8988T (cell line): ENCODE data around the gene PTPRN2.
"Not testable (repeated sequence)": the region's sequence is repeated elsewhere in the genome, so short reads cannot be mapped to it uniquely, and the experiment has no call there.

Experiments used
- DNase-seq: peaks from one replicate; pipeline ENCODE4 v3.0.0; 2011

Gene PTPRN2

DNA sequence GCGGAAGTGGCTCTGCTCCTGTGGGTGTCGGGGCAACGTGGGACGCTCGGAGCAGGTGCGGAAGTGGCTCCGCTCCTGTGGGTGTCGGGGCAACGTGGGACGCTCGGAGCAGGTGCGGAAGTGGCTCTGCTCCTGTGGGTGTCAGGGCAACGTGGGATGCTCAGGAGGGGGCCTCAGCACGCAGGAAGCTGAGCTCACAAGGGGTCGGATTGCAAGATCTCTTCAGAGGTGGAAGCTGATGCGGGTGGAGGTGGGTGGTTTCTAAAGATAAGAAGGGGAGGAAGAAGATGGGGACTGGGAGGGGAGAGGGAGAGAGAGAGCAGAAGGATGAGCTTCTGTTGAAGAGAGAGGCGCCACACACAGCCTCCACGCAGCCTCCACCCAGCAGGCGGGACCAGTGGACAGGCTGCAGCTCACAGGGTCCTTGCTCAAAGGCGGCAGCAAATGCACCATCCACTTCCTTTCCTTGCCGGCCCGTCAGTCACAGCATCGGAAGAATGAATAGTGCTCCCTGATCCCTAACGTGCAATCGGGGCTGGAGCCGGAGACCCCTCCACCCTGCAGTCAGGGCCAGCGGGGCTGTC lies 78.7 kb downstream of the PTPRN2 start:
- no peak for DNase-seq

DNA sequence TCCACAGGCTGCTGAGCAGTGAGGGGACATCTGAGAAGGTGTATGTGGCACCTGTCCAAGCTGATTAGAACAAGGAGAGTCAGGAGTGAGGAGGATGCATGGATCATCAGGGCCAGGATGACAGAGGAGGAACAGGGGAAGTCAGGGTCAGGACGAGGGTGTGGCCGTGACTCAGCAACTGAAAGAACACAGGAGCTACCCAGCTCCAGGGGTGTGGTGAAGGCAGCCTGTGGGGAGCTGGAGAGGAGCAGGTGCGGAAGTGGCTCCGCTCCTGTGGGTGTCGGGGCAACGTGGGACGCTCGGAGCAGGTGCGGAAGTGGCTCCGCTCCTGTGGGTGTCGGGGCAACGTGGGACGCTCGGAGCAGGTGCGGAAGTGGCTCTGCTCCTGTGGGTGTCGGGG lies 79.3 kb downstream of the PTPRN2 start:
- DNase-seq: peak; percentile 54

DNA sequence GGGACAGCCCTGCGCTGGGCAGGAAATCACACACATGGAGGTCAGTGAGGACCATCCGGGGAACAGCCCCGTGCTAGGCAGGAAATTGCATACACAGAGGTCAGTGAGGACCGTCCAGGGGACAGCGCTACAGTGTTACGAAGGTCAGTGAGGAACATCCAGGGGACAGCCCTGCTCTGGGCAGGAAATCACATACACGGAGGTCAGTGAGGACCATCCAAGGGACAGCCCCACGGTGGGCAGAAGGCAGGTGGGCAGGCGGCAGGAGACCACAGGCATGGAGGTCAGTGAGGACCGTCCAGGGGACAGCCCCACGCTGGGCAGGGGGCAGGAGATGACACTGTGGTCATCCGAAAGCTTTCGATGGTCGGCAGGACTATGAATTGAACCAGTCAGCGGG lies 79.7 kb downstream of the PTPRN2 start:
- no peak for DNase-seq

DNA sequence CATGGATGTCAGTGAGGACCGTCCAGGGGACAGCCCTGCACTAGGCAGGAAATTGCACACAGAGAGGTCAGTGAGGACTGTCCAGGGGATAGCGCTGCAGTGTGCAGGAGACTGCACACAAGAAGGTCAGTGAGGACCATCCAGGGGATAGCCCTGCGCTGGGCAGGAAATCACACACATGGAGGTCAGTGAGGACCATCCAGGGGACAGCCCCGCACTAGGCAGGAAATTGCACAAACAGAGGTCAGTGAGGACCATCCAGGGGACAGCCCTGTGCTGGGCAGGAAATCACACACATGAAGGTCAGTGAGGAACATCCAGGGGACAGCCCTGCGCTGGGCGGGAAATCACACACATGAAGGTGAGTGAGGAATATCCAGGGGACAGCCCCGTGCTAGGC lies 80.4 kb downstream of the PTPRN2 start:
- not testable (repeated sequence) for DNase-seq

DNA sequence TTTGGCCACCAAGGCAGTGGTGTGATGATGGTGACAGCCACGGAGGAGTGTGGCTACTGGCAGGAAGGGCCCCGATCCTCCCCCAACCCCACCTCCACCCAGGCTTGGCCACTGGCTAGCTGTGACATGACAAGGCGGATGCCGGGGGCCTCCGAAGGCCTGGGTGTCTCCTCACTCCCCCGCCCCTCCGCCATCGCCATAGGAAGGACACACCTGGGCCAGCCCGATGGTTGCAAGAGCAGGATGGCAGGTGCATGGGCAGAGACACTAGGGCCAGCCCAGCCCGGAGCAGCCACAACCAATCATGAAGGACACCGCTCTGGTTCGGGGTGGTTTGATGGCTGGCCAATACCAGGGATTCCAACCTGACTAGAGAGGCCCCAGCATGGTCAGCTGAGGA lies 81.0 kb downstream of the PTPRN2 start:
- DNase-seq: no peak

DNA sequence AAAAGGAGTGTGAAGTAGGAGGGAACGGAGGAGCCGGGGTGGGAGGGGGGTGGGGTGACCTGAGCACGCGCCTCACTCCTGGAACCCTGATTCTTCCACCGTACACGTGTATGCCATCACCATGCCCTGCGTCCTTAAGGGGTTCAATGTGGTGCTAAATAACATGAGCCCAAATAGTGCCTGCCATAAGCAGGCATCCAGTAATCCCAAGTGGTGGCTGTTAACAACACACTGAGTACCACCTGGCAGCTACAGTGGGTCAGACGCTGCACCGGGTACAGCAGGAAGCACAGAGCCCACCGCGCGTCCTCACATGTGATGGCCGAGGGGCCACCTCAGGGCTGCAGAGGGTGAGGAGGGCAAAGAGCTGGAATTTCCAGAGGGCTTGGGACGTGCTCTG lies 81.9 kb downstream of the PTPRN2 start:
- DNase-seq: no peak

DNA sequence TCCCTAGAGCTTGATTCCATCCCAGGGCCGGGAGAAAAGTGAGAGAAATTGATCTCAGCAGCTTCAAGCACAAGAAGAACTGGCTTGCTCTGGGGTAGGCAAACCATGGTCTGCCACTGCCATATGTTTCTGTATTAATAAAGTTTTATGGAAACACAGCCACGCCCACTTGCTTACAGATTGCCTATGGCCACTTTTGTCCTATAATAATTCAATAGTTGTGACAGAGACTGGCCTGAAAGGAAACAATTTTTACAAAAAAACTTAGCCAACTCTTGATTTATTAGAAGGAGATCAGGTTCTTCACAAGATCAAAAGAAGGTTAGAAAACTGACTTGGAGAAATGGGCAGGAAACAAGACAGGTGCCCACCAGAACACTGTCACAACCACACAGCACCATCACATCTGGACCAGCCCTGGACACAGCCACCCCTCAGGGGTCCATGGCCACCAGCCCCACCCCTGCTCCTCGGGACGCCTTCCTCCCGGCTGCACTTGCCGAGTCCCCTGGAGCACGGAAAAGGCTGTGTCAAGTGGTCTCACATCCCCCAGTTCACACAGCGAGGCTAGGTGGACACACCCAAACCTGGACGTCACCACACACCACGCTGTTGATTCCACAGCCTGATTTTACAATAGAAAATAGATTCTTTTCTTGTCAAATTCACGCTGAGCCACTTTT lies 85.4 kb downstream of the PTPRN2 start:
- DNase-seq: no peak

DNA sequence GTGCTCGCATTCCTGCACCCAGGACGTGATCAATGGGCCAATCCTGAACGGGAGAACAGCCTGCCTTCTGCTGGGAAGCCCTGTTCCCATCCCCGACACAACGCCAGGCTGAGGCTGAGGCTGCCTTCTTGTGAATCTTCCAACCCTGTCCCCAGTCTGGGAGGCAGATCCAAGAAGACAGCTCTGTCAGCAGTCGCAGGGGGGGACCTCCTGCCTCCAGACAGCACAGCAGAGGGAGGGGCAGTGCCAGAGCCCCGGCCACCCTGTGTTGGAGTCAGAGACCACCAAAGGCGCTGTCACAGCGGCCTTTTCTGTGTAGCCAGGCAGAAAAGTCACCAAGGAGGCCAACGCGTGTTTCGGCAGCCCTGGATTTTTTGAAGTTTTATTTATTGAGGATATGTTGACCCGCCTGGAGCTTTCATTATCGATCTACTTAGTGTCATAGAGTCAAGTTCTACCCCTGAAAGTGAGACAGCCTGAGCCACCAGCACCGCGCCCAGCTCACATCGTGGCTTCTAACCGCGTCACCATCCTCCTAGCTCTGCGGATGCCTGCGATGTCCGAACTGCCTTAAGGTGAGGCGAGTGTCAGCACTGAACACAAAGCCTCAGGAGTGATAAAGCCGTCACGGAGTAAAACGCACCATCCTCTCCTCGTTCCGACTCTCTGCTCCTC lies 86.1 kb downstream of the PTPRN2 start:
- no peak for DNase-seq

DNA sequence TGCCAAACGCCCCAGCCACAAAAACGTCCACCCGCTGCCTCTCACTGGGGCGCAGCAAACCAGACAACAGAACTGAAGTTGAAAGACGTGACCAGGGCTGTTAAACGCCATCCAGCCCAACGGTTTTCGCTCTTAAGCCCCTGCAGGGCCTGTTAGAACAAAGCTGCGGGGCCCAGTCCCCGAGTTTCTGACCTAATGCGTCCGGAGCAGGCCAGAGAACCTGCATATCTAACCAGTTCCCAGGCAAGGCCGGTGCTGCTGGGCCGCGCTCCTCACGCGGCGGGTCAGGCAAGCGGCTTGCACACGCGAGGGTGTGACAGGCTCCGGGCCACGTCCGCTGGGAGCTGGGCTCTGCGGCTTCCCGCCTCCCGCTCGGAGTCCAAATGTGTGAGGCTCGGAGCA lies 87.0 kb downstream of the PTPRN2 start:
- no peak for DNase-seq

DNA sequence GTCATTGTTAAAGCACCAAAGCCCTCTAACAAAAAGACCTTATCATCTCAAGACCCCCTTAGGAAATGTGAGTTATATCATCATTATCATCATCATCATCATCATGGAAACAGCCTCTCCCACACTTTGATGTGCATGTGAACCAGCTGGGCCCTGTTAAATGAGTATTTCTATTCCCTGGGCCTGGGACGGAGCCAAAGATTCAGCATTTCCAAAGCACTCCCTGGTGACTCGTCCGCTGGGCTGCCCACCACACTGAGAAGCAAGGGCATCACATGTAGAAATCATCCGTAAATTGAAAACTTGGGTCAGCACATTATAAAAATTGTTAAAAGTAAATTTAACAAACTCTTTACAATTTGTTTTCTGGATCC lies 88.6 kb downstream of the PTPRN2 start:
- no peak for DNase-seq

DNA sequence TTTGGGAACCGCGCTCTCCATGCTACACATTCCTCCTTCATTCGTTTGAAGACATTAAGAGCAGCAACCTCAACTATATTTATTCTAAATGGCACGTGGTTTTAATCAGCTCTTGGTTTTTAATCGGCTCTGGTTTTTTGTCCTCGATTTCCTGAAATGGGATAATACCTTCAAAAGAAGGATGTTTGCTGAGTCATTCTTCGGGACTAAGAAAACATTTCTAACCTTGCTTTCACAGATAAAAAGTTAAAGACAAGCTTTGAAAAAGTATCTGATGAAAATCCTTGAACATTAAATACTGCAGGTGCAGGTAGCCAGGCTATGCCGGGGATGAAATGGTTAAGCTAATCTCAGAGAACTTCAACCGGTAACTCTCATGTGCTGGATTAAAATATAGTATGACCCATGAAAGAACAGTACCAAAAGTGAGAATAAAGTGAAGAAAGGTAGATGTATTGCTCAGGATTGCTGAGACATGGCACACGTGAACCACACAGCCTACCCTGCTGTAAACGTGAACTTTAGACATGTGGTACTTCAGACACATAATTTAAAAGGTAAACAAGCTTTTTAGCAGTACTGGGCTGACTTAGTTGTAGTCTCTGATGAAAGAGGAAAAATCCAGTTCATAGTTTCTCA lies 89.1 kb downstream of the PTPRN2 start:
- no peak for DNase-seq

DNA sequence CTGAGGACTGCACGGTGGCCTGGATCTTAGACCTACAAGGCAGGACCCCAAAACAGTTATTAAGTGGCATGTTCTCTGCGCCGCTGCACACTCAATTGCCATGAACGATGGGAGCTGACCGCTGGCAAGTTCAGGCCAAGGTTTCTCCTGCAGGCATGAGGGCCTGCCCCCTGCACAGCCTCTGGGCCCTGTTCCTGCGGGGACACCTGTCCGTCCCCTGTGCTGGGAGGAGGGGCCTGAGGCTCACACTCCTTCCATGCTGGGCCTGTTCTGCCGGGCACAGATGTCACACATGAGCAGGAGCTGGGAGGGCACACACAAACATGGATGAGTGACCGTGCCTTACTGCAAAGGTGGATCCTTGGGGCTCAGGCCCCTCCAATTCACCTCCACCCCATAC lies 90.0 kb downstream of the PTPRN2 start:
- DNase-seq: no peak

DNA sequence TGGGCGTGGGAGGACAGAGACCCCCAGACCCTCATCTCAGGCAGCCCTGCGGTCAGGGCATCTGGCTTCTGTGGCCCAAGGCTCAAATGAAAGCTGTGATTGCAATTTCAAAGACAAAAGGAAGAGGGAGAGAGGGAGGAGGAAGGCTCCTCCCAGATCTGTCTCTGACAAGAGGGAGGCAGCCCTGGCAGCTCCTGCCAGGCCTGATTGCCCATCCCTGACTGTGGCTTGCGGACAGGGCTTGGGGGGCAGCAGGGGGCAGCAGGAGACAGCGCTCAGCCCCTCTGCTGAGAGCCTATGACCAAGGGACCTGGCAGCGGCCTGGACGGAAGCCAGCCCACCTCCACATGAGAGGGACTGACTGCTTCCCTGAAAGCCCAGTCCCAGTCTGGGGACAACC lies 91.8 kb downstream of the PTPRN2 start:
- DNase-seq: peak; percentile 84

DNA sequence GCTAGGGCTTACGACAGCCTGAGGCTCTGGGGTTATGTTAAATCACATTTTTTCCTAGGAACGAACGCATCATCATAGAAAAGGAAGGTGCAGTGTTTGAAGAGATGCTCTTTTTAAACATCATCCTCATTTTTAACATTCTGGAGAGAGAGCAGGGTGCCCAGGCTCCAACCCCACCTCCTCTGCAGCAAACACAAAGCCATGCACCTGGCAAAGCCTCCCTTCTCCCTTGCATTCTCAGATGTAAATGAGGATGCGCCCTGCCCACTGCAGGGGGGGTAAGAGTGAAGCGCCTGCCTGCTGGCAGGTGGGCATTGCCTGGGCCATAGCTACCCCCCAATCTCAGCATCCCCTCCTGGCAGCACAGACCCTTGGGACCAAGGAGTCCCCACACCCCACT lies 92.4 kb downstream of the PTPRN2 start:
- no peak for DNase-seq

DNA sequence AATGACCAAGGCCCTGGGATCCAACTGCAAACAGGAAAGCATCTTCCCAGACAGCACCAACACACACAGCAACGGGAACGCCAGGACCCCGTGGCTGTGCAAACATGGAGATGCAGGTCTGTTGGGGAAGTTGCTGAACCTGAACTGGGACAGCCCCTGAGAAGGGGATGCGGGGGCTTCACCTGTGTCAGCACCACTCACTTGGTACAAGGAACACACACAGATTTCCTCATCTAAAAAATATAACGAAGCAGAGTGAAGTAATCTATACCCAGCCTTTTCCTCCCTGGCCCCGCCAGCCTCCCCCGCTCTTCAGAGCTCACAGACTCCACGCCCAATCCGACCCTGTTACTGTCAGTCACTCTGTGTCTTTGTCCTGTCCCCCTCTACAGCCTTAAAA lies 93.0 kb downstream of the PTPRN2 start:
- DNase-seq: no peak

DNA sequence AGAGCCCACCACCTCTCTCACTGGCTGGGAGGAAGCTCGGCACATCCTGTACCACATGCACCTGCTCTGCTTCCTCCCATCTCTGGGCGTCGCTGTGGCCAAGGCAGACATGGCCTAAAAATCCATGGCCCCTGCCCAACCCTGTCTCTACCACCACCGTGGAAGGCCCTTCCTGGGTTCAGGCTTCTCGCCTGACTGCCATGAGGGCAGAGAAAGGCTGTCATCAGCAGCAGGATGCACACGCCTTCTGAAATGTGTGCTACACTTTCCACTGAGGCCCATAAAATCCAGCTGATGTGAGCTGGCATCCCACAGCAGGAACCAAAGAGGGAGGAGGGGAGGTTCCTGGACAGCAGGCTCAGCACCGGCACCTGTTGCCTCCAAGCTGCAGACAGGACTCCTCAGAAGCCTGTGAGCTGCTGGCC lies 93.4 kb downstream of the PTPRN2 start:
- DNase-seq: no peak

DNA sequence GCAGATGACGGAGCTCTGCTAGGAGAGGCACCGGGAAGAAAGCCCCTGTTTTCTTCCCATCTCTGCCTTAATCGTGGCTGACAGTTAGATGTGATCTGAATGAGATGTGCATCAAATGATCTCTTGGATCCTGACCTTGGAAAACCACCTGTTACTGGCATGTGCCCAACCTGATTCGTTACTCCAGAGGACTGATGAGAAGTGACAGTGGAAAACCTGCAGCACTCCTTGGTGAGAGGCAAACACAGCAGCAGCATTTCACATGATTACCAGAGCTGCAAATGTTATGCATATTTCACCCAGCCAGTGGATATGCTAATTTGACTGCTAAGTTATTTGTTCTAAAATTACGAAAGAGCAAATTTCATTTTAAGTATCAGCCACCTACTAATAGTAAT lies 95.3 kb downstream of the PTPRN2 start:
- DNase-seq: no peak

DNA sequence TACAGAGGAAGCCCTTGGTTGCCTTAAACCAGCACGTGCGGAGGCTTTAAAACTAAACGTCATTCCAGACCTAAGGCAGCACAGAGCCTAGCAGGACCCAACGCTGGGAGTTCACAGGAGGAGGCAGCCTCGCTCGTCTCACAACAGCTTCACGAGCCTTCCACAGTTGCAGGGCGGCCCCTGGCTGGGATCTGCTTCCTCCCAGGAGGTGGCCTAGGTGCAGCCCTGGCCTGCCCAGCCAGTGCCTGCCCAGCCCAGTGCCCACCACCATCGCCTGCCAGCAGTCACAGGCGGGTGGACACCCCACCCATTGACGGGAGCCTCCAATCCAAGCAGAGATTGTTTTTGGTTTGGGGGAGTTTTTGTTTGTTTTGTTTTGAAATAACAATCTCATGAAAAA lies 96.5 kb downstream of the PTPRN2 start:
- no peak for DNase-seq

DNA sequence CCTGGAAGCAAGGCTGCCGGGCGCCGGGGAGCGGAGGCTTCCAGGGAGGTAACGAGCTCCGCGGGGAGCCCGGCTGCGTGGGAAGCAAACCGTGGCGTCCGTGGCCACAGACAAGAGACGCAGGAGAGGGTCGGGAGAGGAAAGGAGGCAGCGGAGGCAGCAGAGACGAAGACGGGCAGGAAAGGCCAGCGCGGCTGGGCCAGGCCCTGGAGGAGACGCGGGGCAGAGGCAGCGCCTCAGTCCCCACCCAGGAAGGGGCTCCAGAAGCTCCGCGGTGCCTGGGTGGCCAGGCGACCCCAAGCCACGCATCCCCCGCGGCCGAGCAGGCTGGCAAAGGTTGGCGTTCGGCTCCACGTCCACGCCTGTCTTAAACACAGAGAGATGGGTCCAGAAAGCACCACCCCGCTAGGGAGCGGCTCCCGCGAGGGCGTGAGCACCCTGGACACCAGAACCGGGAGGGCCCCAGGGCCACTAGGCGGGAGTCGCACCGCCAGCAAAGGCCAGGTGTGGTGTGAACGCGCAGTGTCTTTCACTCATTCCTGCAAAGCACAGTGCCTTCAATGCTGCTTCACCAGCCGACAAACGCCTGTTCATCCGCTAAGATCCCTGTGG lies 97.3 kb downstream of the PTPRN2 start:
- DNase-seq: no peak

DNA sequence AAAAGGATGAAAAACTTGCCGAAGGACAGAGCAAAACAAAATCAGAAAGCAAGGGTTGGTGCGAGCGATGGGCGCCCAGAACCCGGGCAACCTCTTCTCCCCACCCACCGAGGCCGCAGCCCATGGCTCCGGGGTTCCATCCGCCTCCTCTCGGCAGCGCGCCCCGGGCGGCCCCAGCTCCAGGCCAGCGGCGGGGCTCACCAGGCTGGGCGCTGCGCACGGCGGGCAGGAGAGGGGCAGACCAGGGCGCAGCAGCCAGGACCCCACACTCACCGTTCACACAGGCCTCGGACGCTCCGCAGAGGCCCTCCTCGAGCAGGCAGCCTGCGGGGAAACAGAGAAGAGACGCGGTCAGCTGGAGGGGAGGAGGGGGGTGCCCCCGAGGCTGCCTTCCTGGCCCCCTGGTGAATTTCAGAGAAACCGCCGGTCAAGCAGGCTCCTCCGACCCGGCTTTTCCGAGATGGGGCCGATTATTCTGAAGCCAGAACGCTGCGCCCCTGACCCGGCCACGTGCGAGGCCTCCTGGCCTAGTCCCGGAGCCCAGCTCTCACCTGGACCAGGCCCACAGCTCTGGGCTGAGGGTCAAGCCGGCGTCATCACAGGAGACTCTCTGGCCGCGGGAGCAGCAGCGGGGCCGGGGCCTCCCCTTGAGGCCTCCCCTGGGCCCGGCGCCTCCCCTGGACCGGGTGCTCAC lies 98.0 kb downstream of the PTPRN2 start:
- DNase-seq: no peak

DNA sequence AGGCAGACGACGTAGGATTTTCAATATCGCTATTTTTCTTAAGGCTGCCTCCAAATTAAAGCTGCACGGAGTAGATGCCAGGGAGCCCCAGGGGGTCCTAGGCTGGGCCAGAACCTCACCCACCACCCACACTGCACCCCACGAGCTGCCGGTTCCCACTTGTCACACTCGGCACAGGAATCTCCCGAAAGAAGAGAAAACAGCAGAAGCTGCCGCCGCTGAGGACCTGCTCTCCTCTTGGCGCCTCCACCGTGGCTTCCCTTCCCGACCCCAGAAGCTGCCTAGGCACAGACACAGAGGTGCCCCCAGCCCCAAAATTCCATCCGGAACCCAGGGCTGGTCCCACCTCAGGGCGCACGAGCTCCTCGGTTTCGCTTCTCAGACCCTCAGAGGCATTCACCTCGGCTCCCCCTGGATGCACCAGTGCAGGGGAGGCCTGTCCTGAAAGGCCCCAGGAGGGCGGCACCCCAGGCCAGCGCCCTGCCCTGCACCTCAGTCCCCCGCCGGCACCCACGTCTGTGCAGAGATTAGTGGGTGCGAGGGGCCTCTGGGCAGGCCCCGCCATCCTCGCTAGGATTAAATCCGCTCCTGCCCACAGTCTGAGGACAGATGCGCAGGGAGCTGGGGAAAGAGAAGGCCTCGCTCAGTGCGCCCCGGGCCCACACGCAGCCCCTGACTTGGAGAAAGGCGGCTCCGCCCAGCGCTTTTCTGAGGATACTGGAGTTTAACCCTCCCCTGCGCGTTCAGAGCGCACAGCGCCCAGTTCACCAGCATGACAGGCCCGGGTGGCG lies 99.2 kb downstream of the PTPRN2 start:
- no peak for DNase-seq

DNA sequence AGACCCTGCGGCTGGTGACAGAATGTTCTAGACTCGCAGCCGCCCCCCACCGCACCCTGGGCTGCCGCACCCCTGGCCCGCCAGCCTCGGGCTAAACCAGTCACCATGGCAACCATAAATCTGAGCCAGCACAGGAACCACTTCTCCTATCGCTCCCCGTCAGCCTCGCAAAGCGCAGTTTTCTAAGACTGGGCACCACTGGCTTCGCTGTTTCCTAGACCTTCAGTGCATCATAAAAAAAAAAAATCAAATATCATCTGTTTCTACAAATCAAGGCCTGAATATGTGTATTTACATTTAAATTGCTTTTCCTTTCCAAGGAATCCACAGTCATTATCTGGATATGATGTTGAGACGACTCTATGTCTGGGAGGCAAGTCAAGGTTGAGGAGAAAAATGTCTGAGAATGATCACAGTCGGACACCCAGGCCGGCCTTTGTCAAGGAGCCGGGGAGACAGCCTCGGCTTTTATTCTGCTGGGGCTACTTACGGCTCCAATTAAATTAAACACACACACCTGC lies 99.9 kb downstream of the PTPRN2 start:
- DNase-seq: no peak
